GM19397 (cell line): Measurements from ENCODE around the gene SLIT1.

Experiments used
- ATAC-seq: cut with Tn5 transposase; IDR thresholded peaks from one replicate; pipeline ENCODE4 v1.9.1; 2021; ENCODE audit warnings: mild to moderate bottlenecking, moderate library complexity; ENCODE audit not compliant: unreplicated experiment

Gene SLIT1

GRCh38 chr10:96984541-96985131 lies 201.1 kb downstream of the SLIT1 start:
- ATAC-seq: peak; percentile 64

- ATAC-seq: no peak
These were observed 203.4 kb downstream of the SLIT1 start for GRCh38 chr10:96982149-96982930.

- ATAC-seq: no peak
These were observed 207.1 kb downstream of the SLIT1 start for GRCh38 chr10:96978621-96979154.

- no peak for ATAC-seq
These were observed 210.6 kb downstream of the SLIT1 start for GRCh38 chr10:96975136-96975535.

- no peak for ATAC-seq
These were observed 211.7 kb downstream of the SLIT1 start for GRCh38 chr10:96973809-96974747.

- ATAC-seq: no peak
These were observed 213.5 kb downstream of the SLIT1 start for GRCh38 chr10:96972264-96972663.

- ATAC-seq: no peak
These were observed 214.4 kb downstream of the SLIT1 start for GRCh38 chr10:96971324-96971723.

GRCh38 chr10:96968682-96969423 lies 216.9 kb downstream of the SLIT1 start:
- ATAC-seq: no peak

GRCh38 chr10:96967847-96968246 lies 217.9 kb downstream of the SLIT1 start:
- no peak for ATAC-seq

- no peak for ATAC-seq
These were observed 221.6 kb downstream of the SLIT1 start for GRCh38 chr10:96964131-96964530.

GRCh38 chr10:96960872-96961271 lies 224.9 kb downstream of the SLIT1 start:
- ATAC-seq: no peak

GRCh38 chr10:96959733-96960132 lies 226.0 kb downstream of the SLIT1 start:
- ATAC-seq: no peak

GRCh38 chr10:96958071-96958470 lies 227.7 kb downstream of the SLIT1 start:
- no peak for ATAC-seq

GRCh38 chr10:96955794-96956193 lies 230.0 kb downstream of the SLIT1 start:
- no peak for ATAC-seq

GRCh38 chr10:96951954-96952353 lies 233.8 kb downstream of the SLIT1 start:
- no peak for ATAC-seq

GRCh38 chr10:96949039-96949683 lies 236.6 kb downstream of the SLIT1 start:
- ATAC-seq: no peak
